A549 (cell line): ENCODE data around the gene ARHGAP35.

ENCODE experiments used
- CBX8 ChIP-seq: fragments of 200-600 bp; sonication (generic); IDR thresholded peaks from 2 replicates; pipeline ENCODE4 v1.6.1; 2016
- CHD2 ChIP-seq: fragments of 150-350 bp; IDR thresholded peaks from 2 replicates; pipeline ENCODE4 v1.6.1; 2014; ENCODE audit warnings: low read length; ENCODE audit not compliant: partially characterized antibody
- HDAC2 ChIP-seq: fragments of 200-600 bp; sonication (generic); IDR thresholded peaks from 2 replicates; pipeline ENCODE4 v1.6.1; 2016
- HOXA7 ChIP-seq: fragments of 250-450 bp; sonication (Bioruptor Pico); IDR thresholded peaks from 2 replicates; pipeline ENCODE4 v1.5.0; 2020; ENCODE audit warnings: mild to moderate bottlenecking, moderate library complexity
- POLR2A ChIP-seq: IDR thresholded peaks from 2 replicates; pipeline ENCODE4 v1.6.1; 2012; ENCODE audit warnings: mild to moderate bottlenecking, low read length
- TF ChIP-seq, protein P1 (sequence below): fragments of >200 bp; sonication (Bioruptor Twin); formaldehyde crosslinking; IDR thresholded peaks from 3 replicates; pipeline ENCODE4 v1.5.1; 2016
- TF ChIP-seq, protein P2 (sequence below): IDR thresholded peaks from 2 replicates; pipeline ENCODE4 v1.6.1; 2012

DNA sequence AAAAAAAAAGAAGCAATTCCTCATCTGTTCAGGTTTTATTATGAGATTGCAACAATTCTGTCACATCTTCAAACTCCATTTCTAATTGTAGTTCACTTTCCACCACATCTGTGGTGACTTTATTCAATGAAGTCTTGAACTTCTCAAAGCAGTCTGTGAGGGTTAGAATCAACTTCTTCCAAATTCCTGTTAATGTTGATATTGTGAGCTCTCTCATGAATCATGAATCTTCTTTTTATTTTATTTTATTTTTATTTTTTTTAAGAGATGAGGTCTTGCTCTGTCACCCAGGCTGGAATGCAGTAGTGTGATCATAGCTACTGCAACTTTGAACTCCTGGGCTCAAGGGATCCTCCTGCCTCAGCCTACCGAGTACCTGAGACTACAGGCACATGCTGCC lies 19.6 kb downstream of the ARHGAP35 start:
- no peak for TF ChIP-seq CHD2
- TF ChIP-seq, protein P1, sequence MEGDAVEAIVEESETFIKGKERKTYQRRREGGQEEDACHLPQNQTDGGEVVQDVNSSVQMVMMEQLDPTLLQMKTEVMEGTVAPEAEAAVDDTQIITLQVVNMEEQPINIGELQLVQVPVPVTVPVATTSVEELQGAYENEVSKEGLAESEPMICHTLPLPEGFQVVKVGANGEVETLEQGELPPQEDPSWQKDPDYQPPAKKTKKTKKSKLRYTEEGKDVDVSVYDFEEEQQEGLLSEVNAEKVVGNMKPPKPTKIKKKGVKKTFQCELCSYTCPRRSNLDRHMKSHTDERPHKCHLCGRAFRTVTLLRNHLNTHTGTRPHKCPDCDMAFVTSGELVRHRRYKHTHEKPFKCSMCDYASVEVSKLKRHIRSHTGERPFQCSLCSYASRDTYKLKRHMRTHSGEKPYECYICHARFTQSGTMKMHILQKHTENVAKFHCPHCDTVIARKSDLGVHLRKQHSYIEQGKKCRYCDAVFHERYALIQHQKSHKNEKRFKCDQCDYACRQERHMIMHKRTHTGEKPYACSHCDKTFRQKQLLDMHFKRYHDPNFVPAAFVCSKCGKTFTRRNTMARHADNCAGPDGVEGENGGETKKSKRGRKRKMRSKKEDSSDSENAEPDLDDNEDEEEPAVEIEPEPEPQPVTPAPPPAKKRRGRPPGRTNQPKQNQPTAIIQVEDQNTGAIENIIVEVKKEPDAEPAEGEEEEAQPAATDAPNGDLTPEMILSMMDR = no peak
- no peak for TF ChIP-seq CBX8
- no peak for TF ChIP-seq HDAC2
- TF ChIP-seq HOXA7 (CRISPR knock-in tag) = no peak
- TF ChIP-seq, protein P2, sequence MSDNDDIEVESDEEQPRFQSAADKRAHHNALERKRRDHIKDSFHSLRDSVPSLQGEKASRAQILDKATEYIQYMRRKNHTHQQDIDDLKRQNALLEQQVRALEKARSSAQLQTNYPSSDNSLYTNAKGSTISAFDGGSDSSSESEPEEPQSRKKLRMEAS = no peak
- no peak for TF ChIP-seq POLR2A
